Measurements from ENCODE around the gene PPT2. TPM values are rescaled to one million over a fixed set of nuclear protein-coding genes. Genes with fewer than 3 reads are reported as not detected.

Gene PPT2
- total and polyA plus RNA-seq, 2 of the 13 experiments (the other 11 are each of a cell fraction or from before 2014, with no cell fraction given): 39.2 to 61.8 TPM

DNA sequence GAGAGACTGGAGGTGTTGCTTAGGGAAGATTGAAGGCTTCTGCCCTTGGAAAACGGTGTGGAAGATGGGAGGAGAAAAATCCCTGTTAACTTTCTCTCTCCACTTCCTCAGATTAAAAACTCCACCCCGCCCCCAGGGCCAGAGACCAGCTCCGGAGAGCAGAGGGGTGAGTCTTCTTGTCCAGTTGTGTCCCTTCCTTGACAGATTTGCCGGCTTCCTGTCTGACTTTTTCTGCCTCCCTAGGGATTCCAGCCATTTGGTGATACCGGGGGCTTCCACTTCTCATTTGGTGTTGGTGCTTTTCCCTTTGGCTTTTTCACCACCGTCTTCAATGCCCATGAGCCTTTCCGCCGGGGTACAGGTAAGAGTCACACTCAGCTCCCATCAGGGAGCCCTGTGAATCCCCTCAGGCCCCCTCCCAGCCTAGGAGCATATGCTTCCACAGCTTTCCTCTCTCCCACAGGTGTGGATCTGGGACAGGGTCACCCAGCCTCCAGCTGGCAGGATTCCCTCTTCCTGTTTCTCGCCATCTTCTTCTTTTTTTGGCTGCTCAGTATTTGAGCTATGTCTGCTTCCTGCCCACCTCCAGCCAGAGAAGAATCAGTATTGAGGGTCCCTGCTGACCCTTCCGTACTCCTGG lies 25.9 kb downstream of the PPT2 start (continued):
- TF ChIP-seq, protein P1, sequence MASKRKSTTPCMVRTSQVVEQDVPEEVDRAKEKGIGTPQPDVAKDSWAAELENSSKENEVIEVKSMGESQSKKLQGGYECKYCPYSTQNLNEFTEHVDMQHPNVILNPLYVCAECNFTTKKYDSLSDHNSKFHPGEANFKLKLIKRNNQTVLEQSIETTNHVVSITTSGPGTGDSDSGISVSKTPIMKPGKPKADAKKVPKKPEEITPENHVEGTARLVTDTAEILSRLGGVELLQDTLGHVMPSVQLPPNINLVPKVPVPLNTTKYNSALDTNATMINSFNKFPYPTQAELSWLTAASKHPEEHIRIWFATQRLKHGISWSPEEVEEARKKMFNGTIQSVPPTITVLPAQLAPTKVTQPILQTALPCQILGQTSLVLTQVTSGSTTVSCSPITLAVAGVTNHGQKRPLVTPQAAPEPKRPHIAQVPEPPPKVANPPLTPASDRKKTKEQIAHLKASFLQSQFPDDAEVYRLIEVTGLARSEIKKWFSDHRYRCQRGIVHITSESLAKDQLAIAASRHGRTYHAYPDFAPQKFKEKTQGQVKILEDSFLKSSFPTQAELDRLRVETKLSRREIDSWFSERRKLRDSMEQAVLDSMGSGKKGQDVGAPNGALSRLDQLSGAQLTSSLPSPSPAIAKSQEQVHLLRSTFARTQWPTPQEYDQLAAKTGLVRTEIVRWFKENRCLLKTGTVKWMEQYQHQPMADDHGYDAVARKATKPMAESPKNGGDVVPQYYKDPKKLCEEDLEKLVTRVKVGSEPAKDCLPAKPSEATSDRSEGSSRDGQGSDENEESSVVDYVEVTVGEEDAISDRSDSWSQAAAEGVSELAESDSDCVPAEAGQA (IDR thresholded peaks at IDR 0.05; ENCODE audit: low read depth): no peak
- TF ChIP-seq, protein P1 (CRISPR knock-in tag; IDR thresholded peaks at IDR 0.05; ENCODE audit: borderline replicate concordance): no peak
- TF ChIP-seq ZNF256 (CRISPR knock-in tag; conservative IDR thresholded peaks at IDR 0.05) (no peak), CBX2 (IDR thresholded peaks at IDR 0.05; ENCODE audit: low read depth, low read length) (no peak), CBX2 (CRISPR knock-in tag; IDR thresholded peaks at IDR 0.05; ENCODE audit: low read depth) (no peak), AKAP8 (CRISPR knock-in tag; IDR thresholded peaks at IDR 0.05) (no peak)

DNA sequence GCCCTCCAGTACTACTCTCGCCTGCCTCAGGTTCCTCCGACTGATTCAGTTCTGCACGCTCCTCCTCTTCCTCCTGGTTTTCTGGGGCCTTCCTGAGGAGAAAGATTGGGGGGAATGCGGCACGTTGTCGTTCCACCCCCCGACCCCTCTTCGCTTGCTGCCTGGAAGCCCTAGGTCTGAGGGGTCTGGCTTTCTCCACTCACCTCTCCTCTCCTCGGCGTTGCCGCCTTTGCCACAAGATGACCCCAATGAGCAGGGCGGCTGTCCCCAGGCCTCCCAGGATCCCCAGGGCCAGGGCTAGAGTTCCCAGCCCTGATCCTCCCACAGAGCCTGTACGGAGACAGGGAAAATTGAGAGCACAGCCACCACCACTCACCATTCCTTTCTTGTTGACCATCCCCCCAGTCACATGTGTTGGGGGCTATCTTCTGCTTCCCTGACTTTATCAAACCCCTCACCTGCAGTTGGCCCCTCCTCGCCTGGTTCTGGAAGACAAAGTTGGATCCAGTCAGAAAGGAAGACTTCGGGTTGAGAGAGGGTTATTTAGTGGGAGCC lies 27.3 kb downstream of the PPT2 start:
- Histone ChIP-seq H4K20me1 (ENCODE audit: insufficient read depth, low read length) (no peaks in the 10 kb centered on the region), H3K4me1 (ENCODE audit: insufficient read depth, low read length) (peaks cover 28% of the 10 kb centered on the region), H3K36me3 (replicated peaks in 1 of 2; ENCODE audit: control insufficient read depth in 1 of 2, insufficient read depth in 2 of 2, low read length in 2 of 2) (peaks cover 20 to 33% of the 10 kb centered on the region in 2 experiments; a peak in 4 of 5 replicates), H3K9ac (ENCODE audit: insufficient read depth, low read depth, low read length) (no peak overlapping the region), H3K27me3 (ENCODE audit: control insufficient read depth in 1 of 2, insufficient read depth in 2 of 2, low read length in 2 of 2) (no peaks in the 10 kb centered on the region), H3K79me2 (ENCODE audit: insufficient read depth, low read length) (peaks cover 20% of the 10 kb centered on the region), H3K4me2 (ENCODE audit: low read depth, low read length) (no peak overlapping the region), H3K9me3 (ENCODE audit: low read length) (no peaks in the 10 kb centered on the region), H3K4me3 (replicated peaks in 1 of 3; ENCODE audit: insufficient read depth in 1 of 3, low read depth in 2 of 3, low read length in 3 of 3) (no peak overlapping the region), H2AFZ (ENCODE audit: low read length) (no peak overlapping the region), H3K27ac (ENCODE audit: extremely low read length, insufficient read depth, low read length) (no peak overlapping the region)
- no peak for ATAC-seq
- intact Hi-C loops (cut with micrococcal nuclease; ENCODE audit: unreplicated experiment) (no loop called here), in situ Hi-C loops (cut with HindIII; ENCODE audit: extremely low pct_ligation_motif_present, low pct_unique_long_range_greater_than_20kb) (no loop called here)
- POLR2A ChIA-PET: interaction anchor here (2.4 to 5.8 kb wide), 2 partner anchors 7 to 14 kb away, joined by 18 to 127 read pairs; partner anchors contain the start of gene PBX2
- CTCF ChIA-PET (ENCODE audit: low intra/inter-chr PET ratio, low total read pairs): no interaction called here
- 97% methylated on average over 15 of the region's 15 CpGs for WGBS (ENCODE audit: low lambda C conversion rate)
- no TSS peak for BruUV-seq (replicated peaks)
- no peak for FAIRE-seq
- DNase-seq (ENCODE audit: low spot score): no peak
- TF ChIP-seq YEATS4 (CRISPR knock-in tag; IDR thresholded peaks at IDR 0.05; ENCODE audit: borderline replicate concordance) (no peak), ZNF747 (CRISPR knock-in tag; IDR thresholded peaks at IDR 0.05; ENCODE audit: borderline replicate concordance) (0 out of 2 replicates have a peak, but pooled peaks have one; percentile 26), AGO2 (optimal IDR thresholded peaks at IDR 0.05; ENCODE audit: low read depth, low read length) (peak; percentile 72), RBFOX2 (IDR thresholded peaks at IDR 0.05; ENCODE audit: low read depth, low read length) (peak; percentile 54), MTA1 (CRISPR knock-in tag; IDR thresholded peaks at IDR 0.05; ENCODE audit: borderline replicate concordance) (0 out of 2 replicates have a peak, but pooled peaks have one; percentile 21), POLR2A (IDR thresholded peaks at IDR 0.05; ENCODE audit: insufficient read depth in 1 of 2, low read depth in 2 of 2, low read length in 2 of 2) (peak in 1 of 2 experiments; percentile 30; a peak in 1 of 4 replicates)
- TF ChIP-seq, protein P2, sequence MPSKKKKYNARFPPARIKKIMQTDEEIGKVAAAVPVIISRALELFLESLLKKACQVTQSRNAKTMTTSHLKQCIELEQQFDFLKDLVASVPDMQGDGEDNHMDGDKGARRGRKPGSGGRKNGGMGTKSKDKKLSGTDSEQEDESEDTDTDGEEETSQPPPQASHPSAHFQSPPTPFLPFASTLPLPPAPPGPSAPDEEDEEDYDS (CRISPR knock-in tag; IDR thresholded peaks at IDR 0.05): no peak
- TF ChIP-seq, protein P3, sequence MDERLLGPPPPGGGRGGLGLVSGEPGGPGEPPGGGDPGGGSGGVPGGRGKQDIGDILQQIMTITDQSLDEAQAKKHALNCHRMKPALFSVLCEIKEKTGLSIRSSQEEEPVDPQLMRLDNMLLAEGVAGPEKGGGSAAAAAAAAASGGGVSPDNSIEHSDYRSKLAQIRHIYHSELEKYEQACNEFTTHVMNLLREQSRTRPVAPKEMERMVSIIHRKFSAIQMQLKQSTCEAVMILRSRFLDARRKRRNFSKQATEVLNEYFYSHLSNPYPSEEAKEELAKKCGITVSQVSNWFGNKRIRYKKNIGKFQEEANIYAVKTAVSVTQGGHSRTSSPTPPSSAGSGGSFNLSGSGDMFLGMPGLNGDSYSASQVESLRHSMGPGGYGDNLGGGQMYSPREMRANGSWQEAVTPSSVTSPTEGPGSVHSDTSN (CRISPR knock-in tag; IDR thresholded peaks at IDR 0.05): no peak
